Uterus (tissue), 2 donors: ENCODE measurements around the gene CERS6.

Experiments used
- CTCF ChIP-seq, 4 experiments: fragments of 200-600 bp in 2 of 4; fragments of 450-650 bp in 2 of 4; sonication (generic) in 2 of 4; IDR thresholded peaks; one replicate each; pipeline ENCODE4 v1.5.1; 2016 to 2019; ENCODE audit warnings: antibody characterized with exemption in 4 of 4, mild to moderate bottlenecking in 2 of 4, moderate library complexity in 1 of 4
- POLR2A ChIP-seq, 2 donors: fragments of 450-650 bp; IDR thresholded peaks; one replicate each; pipeline ENCODE4 v1.6.1; 2016; ENCODE audit warnings: antibody characterized with exemption in 2 of 2, mild to moderate bottlenecking in 1 of 2, moderate library complexity in 1 of 2

GRCh38 chr2:168501466-168502065, 45.5 kb downstream of the CERS6 start:
- TF ChIP-seq CTCF (IDR thresholded peaks at IDR 0.05) (no peak), POLR2A (IDR thresholded peaks at IDR 0.05) (no peak)
